Heart left ventricle (tissue), 16 donors: Measurements from ENCODE around the gene COX5B. TPM values are rescaled to one million over a fixed set of nuclear protein-coding genes. Genes with fewer than 3 reads are reported as not detected.

ENCODE experiments used
- ATAC-seq, 4 donors: fragments of 200-7000 bp; cut with Tn5 transposase; one replicate each; pipeline ENCODE4 v1.9.1; 2020 to 2022; ENCODE audit warnings: moderate library complexity in 4 of 4, mild to moderate bottlenecking in 3 of 4, moderate number of reproducible peaks in 1 of 4
- DNase-seq, 5 donors: peaks; one replicate each; pipeline ENCODE4 v3.0.0-alpha.2; 2020
- H3K27ac ChIP-seq, 12 donors: fragments of 200-600 bp; sonication (generic) in 4 of 12; one replicate each; pipeline versions ENCODE4 v1.5.0 to v1.8.0; 2016 to 2022; ENCODE audit warnings: mild to moderate bottlenecking in 2 of 12
- H3K27me3 ChIP-seq, 9 donors: fragments of 200-600 bp; sonication (generic) in 2 of 9; one replicate each; pipeline versions ENCODE4 v1.5.1 to v1.8.0; 2016 to 2022; ENCODE audit warnings: mild to moderate bottlenecking in 3 of 9
- H3K36me3 ChIP-seq, 9 donors: fragments of 200-600 bp; sonication (generic) in 2 of 9; one replicate each; pipeline versions ENCODE4 v1.5.0 to v1.8.0; 2018 to 2022; ENCODE audit warnings: mild to moderate bottlenecking in 2 of 9
- H3K4me1 ChIP-seq, 12 donors: fragments of 200-600 bp; sonication (generic) in 4 of 12; one replicate each; pipeline versions ENCODE4 v1.5.0 to v1.8.0; 2016 to 2022; ENCODE audit warnings: mild to moderate bottlenecking in 3 of 12
- H3K4me3 ChIP-seq, 12 donors: fragments of 200-600 bp; sonication (generic) in 4 of 12; one replicate each; pipeline versions ENCODE4 v1.5.0 to v1.8.0; 2017 to 2022; ENCODE audit warnings: mild to moderate bottlenecking in 9 of 12, moderate library complexity in 4 of 12
- H3K9me3 ChIP-seq, 12 donors: fragments of 200-600 bp; sonication (generic) in 4 of 12; one replicate each; pipeline versions ENCODE4 v1.5.0 to v1.8.0; 2016 to 2022; ENCODE audit warnings: mild to moderate bottlenecking in 1 of 12
- POLR2A ChIP-seq, 2 donors: fragments of 450-650 bp; IDR thresholded peaks; one replicate each; pipeline ENCODE4 v1.6.1; 2017; ENCODE audit warnings: antibody characterized with exemption in 2 of 2, mild to moderate bottlenecking in 2 of 2, moderate library complexity in 2 of 2
- WGBS, 4 donors: extraction: QIAGEN DNeasy Blood & Tissue Kit in 2 of 4; methylation state at CpG; one replicate each; pipeline versions ENCODE4 v1.1.5 to v1.1.7; 2013 to 2018; 5-methylcytosine and 5-hydroxymethylcytosine counted together
- intact Hi-C, 10 donors: fragments of 100-400 bp; cut with DNase I; formaldehyde crosslinking; loops; one replicate each; pipeline versions ENCODE4 v1.11.1 to v1.14.2; 2022
- polyA plus RNA-seq, 2 donors: library from polyadenylated mRNA; stranded (reverse); fragments of 200-250 nt; gene quantifications; one replicate each; pipeline ENCODE4 v1.2.3, GENCODE V29; 2013
- total RNA-seq, 9 donors: library from RNA; depleted of rRNA in 2 of 9; stranded (reverse); fragments of >200 nt in 2 of 9; fragmentation: NEBNext Ultra II Directional in 3 of 9; extraction: Animal tissue kit (Norgen Biotek cat#: 25700) in 3 of 9; gene quantifications; one replicate each; pipeline versions ENCODE4 v1.1.0 to v1.2.4, GENCODE V29; 2016 to 2023
- TF ChIP-seq, protein P1 (sequence below), 12 donors: fragments of 200-600 bp; sonication (generic) in 4 of 12; IDR thresholded peaks; one replicate each; pipeline versions ENCODE4 v1.5.0 to v1.8.0; 2018 to 2022; ENCODE audit warnings: antibody characterized with exemption in 12 of 12, mild to moderate bottlenecking in 5 of 12
- donor health status: ischemic (EF 13 %, LVEDD 7.1; RV severe dilation, severe dysfunction).
- donor health status: healthy with polysubstance abuse.
- donor health status: DM: no; HTN: yes; CAD: no.
- donor health status: DM: no; HTN: no; CAD: no.
- donor health status: ischemic (EF 25% LVEDD 6.9; RV normal size, moderate dysfunction).
- donor health status: ischemic (EF 25% LVEDD 5.7; RV mildly dilated, moderate dysfunction).
- donor health status: healthy.
- donor health status: DM: yes; HTN: yes; CAD: no.
- donor health status: ischemic (EF 35%, LVEDD 5.7; RV mildly dilated, moderate dysfunction).
- donor health status: nonischemic (EF 11% LVEDD 7.7; RV severe dilation, severe dysfunction).
- donor health status: DM: yes; HTN: yes; CAD: no.
- donor health status: PGD.
- donor health status: ischemic (EF 29% LVEDD 5.4; RV normal size, mild dysfunction).
- donor health status: nonischemic (EF 23%, LVEDD 6.1; RV moderate dilation, normal function).

COX5B gene
- total and polyA plus RNA-seq, 11 donors, result 745 to 4,214 (median 1,226) TPM

DNA sequence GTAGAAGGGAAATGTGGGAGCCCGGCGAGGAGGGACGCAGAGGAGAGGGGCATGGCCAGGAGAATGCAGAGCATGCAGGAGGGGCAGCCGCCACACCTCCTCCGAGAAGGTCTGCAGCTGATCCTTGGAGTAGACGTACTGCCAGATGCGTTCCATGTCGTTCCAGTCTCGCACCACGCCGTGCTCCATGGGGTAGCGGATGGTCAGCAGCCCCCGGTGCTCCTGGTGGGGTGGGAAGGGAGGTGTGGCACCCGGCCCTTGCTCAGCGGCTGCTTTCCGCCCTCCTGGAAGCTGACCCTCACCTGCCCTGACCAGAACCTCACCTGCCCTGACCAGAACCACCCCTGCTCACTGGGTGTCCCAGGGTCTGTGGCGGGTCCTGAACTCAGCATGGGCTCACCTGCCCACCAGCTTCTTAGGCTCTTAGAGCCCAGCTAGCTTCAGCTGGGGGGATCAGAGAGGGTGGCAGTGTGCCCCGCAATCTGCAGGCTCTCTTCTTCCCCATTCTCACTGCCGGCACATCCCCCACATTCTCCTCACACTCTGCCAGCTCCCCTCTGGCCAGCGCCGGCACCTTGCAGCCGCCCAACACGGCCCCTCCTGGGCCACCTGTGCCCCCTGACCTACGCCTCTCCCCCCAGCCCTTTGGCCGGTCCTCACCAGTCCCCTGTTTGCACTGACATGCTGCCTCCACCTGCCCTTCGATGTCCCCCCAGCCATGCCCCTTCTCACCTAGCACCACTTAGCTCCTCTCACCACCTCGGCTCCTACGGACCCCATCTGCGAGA lies 13.6 kb downstream of the COX5B start:
- peaks cover 4 to 31% (median 25%) of the 10 kb centered on the region in 12 donors for H3K4me1 ChIP-seq
- ATAC-seq (no peak), DNase-seq (peak in 1 of 5 donors; percentile 49)
- H3K27ac ChIP-seq, result no peak overlapping the region
- intact Hi-C loops, result no loop called here
- TF ChIP-seq, protein P1, sequence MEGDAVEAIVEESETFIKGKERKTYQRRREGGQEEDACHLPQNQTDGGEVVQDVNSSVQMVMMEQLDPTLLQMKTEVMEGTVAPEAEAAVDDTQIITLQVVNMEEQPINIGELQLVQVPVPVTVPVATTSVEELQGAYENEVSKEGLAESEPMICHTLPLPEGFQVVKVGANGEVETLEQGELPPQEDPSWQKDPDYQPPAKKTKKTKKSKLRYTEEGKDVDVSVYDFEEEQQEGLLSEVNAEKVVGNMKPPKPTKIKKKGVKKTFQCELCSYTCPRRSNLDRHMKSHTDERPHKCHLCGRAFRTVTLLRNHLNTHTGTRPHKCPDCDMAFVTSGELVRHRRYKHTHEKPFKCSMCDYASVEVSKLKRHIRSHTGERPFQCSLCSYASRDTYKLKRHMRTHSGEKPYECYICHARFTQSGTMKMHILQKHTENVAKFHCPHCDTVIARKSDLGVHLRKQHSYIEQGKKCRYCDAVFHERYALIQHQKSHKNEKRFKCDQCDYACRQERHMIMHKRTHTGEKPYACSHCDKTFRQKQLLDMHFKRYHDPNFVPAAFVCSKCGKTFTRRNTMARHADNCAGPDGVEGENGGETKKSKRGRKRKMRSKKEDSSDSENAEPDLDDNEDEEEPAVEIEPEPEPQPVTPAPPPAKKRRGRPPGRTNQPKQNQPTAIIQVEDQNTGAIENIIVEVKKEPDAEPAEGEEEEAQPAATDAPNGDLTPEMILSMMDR (IDR thresholded peaks at IDR 0.05), result no peak
- no peak for TF ChIP-seq POLR2A (IDR thresholded peaks at IDR 0.05)
- no peak overlapping the region for H3K4me3 ChIP-seq
- H3K36me3 ChIP-seq, result peaks cover 0 to 52% (median 42%) of the 10 kb centered on the region in 9 donors
- WGBS, 4 donors, result 91 to 94% (median 92%) methylated on average over 28 to 29 of the region's 29 CpGs
- no peaks in the 10 kb centered on the region for H3K27me3 ChIP-seq
- H3K9me3 ChIP-seq, result peaks cover 0 to 5% (median 0%) of the 10 kb centered on the region in 12 donors

DNA sequence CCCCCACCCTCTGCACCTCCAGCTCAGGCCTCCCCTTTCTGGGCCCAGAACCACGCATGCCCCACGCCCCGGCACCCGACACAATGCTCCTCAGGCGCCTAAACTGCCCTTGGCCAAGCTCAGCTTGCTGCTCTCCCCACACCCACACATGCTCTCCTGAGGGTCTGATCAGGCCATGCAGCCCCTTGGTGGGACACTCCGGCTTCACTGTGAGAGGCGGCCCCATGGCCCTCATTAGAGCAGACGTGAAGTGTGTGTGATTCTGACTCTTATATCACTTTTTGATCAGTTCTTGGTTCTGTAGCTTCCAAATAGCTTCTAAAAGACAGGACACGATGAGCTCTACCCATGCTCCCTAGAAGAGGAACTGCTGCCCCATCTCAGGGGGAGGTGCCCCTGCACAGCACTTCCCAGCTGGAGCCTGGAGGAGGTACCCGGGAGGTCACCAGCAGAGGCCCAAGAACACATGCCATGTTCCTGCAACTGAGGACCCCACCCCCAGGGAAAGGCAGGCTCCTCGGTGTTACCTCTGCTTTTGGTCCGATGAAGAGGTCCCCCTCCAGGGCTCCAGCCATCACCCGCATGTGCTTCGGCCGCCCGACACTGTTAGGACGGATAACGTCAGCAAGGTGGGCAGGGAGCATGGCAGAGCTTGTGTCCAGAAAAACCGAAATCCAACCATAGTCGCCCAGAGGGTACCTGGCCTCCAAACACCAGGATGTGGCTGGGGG lies 14.3 kb downstream of the COX5B start:
- TF ChIP-seq POLR2A (IDR thresholded peaks at IDR 0.05), result no peak
- TF ChIP-seq, protein P1 (IDR thresholded peaks at IDR 0.05), result no peak
- H3K4me3 ChIP-seq, result no peak overlapping the region
- H3K27ac ChIP-seq, result no peak overlapping the region
- DNase-seq (no peak), ATAC-seq (no peak)
- peaks cover 0 to 48% (median 41%) of the 10 kb centered on the region in 9 donors for H3K36me3 ChIP-seq
- intact Hi-C loops, result no loop called here
- H3K9me3 ChIP-seq, result no peaks in the 10 kb centered on the region
- WGBS, 4 donors, result 91 to 97% (median 96%) methylated on average over 18 to 20 of the region's 20 CpGs
- H3K27me3 ChIP-seq, result no peaks in the 10 kb centered on the region
- peaks cover 4 to 38% (median 29%) of the 10 kb centered on the region in 12 donors for H3K4me1 ChIP-seq

DNA sequence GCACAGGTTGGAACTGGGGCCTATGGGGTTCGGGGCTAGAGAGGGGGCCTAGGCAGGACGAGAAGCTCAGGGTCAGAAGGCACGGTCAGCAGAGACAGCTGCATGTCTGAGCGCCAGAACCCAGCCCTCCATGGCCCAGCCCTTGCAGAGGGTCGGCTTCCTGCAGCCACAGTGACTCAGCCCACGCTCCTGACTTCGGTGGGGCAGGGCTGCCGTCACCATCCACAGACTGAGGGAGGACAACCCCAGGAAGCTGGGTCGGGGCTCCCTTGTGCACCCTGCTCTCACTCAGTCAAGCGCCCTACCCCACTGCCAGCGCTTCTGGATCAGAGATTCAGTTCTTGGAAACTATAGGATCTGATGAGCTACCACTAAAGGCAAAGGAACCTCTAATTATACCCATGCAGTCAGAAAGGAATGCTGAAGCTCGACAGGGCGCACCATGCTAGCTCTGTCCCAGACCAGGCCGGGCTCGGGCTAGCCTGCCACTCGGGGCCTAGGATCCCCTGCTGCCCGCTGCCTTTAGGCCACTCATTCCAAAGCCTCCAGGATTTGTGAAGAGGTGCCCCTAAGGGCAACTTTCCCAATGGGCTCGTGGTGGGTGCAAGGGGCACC lies 15.0 kb downstream of the COX5B start:
- ATAC-seq (no peak), DNase-seq (no peak)
- no peaks in the 10 kb centered on the region for H3K27me3 ChIP-seq
- peaks cover 0 to 44% (median 36%) of the 10 kb centered on the region in 9 donors for H3K36me3 ChIP-seq
- H3K4me1 ChIP-seq, result peaks cover 4 to 38% (median 30%) of the 10 kb centered on the region in 12 donors
- H3K9me3 ChIP-seq, result no peaks in the 10 kb centered on the region
- intact Hi-C loops, result no loop called here
- WGBS, 4 donors, result 82 to 86% (median 83%) methylated on average over 9 to 18 of the region's 18 CpGs
- peak overlapping the region in 3 of 12 donors; percentile 7 to 24 (median 11) for H3K27ac ChIP-seq
- H3K4me3 ChIP-seq, result peak overlapping the region in 1 of 12 donors; percentile 66
- TF ChIP-seq, protein P1 (IDR thresholded peaks at IDR 0.05), result no peak
- TF ChIP-seq POLR2A (IDR thresholded peaks at IDR 0.05), result no peak
